HepG2 (cell line): ENCODE measurements around the gene PRRC2A. TPM values are rescaled to one million over a fixed set of nuclear protein-coding genes. Genes with fewer than 3 reads are reported as not detected.

Experiments used
- ATAC-seq: fragments of 200-7000 bp; cut with Tn5 transposase; 3 replicates; pipeline ENCODE4 v1.9.1; 2020; ENCODE audit warnings: mild to moderate bottlenecking, moderate library complexity
- BruUV-seq: library from RNA; stranded (reverse); fragments of 400-500 nt; replicated peaks from 2 replicates; lab custom pipeline; 2021; lab: Mats Ljungman, UMichigan
- CTCF ChIA-PET: fragments of 300-600 bp; formaldehyde crosslinking; extraction: SDS; loops from one replicate; lab custom pipeline; 2021; ENCODE audit warnings: low total read pairs, inconsistent platforms, low intra/inter-chr PET ratio; lab: Yijun Ruan, JAX
- POLR2A ChIA-PET: fragments of 350-600 bp; sonication (Branson Sonifier 250); formaldehyde crosslinking; loops from one replicate; lab custom pipeline; 2020; ENCODE audit warnings: antibody characterized with exemption, inconsistent platforms; lab: Yijun Ruan, JAX
- DNase-seq: peaks from one replicate; pipeline ENCODE4 v3.0.0-alpha.2; 2015; ENCODE audit warnings: low spot score
- FAIRE-seq: peaks from 3 replicates; lab custom pipeline; 2011; peaks lifted over from hg19 to GRCh38; lab: Jason Lieb, UNC
- H2AFZ ChIP-seq: one replicate; pipeline ENCODE4 v1.6.1; 2011; ENCODE audit warnings: low read length, inconsistent platforms
- H3K27ac ChIP-seq: fragments of 300-600 bp; 3 replicates; pipeline ENCODE4 v1.8.0; 2011; ENCODE audit warnings: mixed run types, mild to moderate bottlenecking, mixed read lengths, low read length, inconsistent platforms; ENCODE audit not compliant: insufficient read depth; ENCODE audit errors: extremely low read length
- H3K27me3 ChIP-seq, 2 experiments: fragments of 200-600 bp in 1 of 2; 2 replicates in 1 of 2; 3 replicates in 1 of 2; pipeline versions ENCODE4 v1.6.0 to v1.8.0; 2011; ENCODE audit warnings: low read length in 2 of 2, mild to moderate bottlenecking in 2 of 2, moderate library complexity in 2 of 2, inconsistent platforms in 1 of 2; ENCODE audit not compliant: insufficient read depth in 2 of 2, control insufficient read depth in 1 of 2
- H3K36me3 ChIP-seq, 2 experiments: fragments of 200-600 bp in 1 of 2; replicated peaks in 1 of 2; 2 replicates in 1 of 2; 3 replicates in 1 of 2; pipeline versions ENCODE4 v1.5.1 to v1.8.0; 2011; ENCODE audit warnings: low read length in 2 of 2, inconsistent platforms in 1 of 2; ENCODE audit not compliant: insufficient read depth in 2 of 2, control insufficient read depth in 1 of 2
- H3K4me1 ChIP-seq: 2 replicates; pipeline ENCODE4 v1.5.1; 2012; ENCODE audit warnings: low read length, inconsistent platforms; ENCODE audit not compliant: insufficient read depth
- H3K4me2 ChIP-seq: 2 replicates; pipeline ENCODE4 v1.6.0; 2011; ENCODE audit warnings: low read depth, low read length, inconsistent platforms
- H3K4me3 ChIP-seq, 3 experiments: fragments of 200-600 bp in 1 of 3; sonication (generic), shearing (Covaris generic) in 1 of 3; replicated peaks in 1 of 3; 2 replicates each; pipeline ENCODE4 v1.5.1; 2011 to 2016; ENCODE audit warnings: low read length in 3 of 3, inconsistent platforms in 2 of 3, low read depth in 2 of 3, mild to moderate bottlenecking in 2 of 3, control low read depth in 1 of 3, mixed read lengths in 1 of 3; ENCODE audit not compliant: insufficient read depth in 1 of 3
- H3K79me2 ChIP-seq: one replicate; pipeline ENCODE4 v1.6.1; 2011; ENCODE audit warnings: low read length, inconsistent platforms; ENCODE audit not compliant: insufficient read depth
- H3K9ac ChIP-seq: 2 replicates; pipeline ENCODE4 v1.6.0; 2011; ENCODE audit warnings: mild to moderate bottlenecking, low read depth, low read length, inconsistent platforms; ENCODE audit not compliant: insufficient read depth
- H3K9me3 ChIP-seq: 2 replicates; pipeline ENCODE4 v1.5.1; 2012; ENCODE audit warnings: mild to moderate bottlenecking, low read length
- H4K20me1 ChIP-seq: 2 replicates; pipeline ENCODE4 v1.6.0; 2011; ENCODE audit warnings: inconsistent platforms, mild to moderate bottlenecking, low read length, moderate library complexity; ENCODE audit not compliant: insufficient read depth
- FOXK2 ChIP-seq: fragments of 450-650 bp; IDR thresholded peaks from 2 replicates; pipeline ENCODE4 v1.6.1; 2016
- GTF2F1 ChIP-seq: fragments of 150-350 bp; IDR thresholded peaks from 2 replicates; pipeline ENCODE4 v1.6.1; 2014; ENCODE audit warnings: low read length
- KDM5A ChIP-seq: fragments of 200-600 bp; sonication (generic); IDR thresholded peaks from 2 replicates; pipeline ENCODE4 v1.7.0; 2018; ENCODE audit warnings: antibody characterized with exemption, mild to moderate bottlenecking, low read length, borderline replicate concordance
- KLF12 ChIP-seq: sonication (generic); formaldehyde crosslinking; IDR thresholded peaks from 2 replicates; pipeline ENCODE4 v1.4.0; 2020; ENCODE audit warnings: missing genetic modification reagents, borderline replicate concordance
- NFRKB ChIP-seq: fragments of 450-650 bp; IDR thresholded peaks from 2 replicates; pipeline ENCODE4 v1.6.1; 2017
- NFYC ChIP-seq: IDR thresholded peaks from 2 replicates; pipeline ENCODE4 v1.6.1; 2016; ENCODE audit warnings: missing genetic modification reagents, missing compliant biosample characterization
- SRSF1 ChIP-seq: fragments of 200-400 bp; formaldehyde crosslinking; optimal IDR thresholded peaks from 2 replicates; pipeline ENCODE3; 2017; ENCODE audit warnings: mild to moderate bottlenecking, low read depth, low read length, moderate library complexity
- ZNF263 ChIP-seq: sonication (generic); formaldehyde crosslinking; IDR thresholded peaks from 2 replicates; pipeline ENCODE4 v1.4.0; 2020; ENCODE audit warnings: missing genetic modification reagents
- ZNF670 ChIP-seq: sonication (generic); formaldehyde crosslinking; IDR thresholded peaks from 2 replicates; pipeline ENCODE4 v1.8.0; 2022; ENCODE audit warnings: mild to moderate bottlenecking, missing genetic modification reagents, borderline replicate concordance
- ZSCAN22 ChIP-seq: sonication (generic); formaldehyde crosslinking; IDR thresholded peaks from 2 replicates; pipeline ENCODE4 v1.4.0; 2020; ENCODE audit warnings: mild to moderate bottlenecking, missing genetic modification reagents
- WGBS: methylation state at CpG from one replicate; pipeline ENCODE4 v1.1.6; 2017; ENCODE audit warnings: low lambda C conversion rate; 5-methylcytosine and 5-hydroxymethylcytosine counted together
- in situ Hi-C: cut with HindIII; loops from 2 replicates; pipeline ENCODE4 v1.10.0; 2017; ENCODE audit warnings: low pct_unique_long_range_greater_than_20kb; ENCODE audit not compliant: extremely low pct_ligation_motif_present
- intact Hi-C: fragments of 100-400 bp; cut with micrococcal nuclease; formaldehyde crosslinking; loops from one replicate; pipeline ENCODE4 v1.10.0; 2022; ENCODE audit not compliant: unreplicated experiment
- polyA plus RNA-seq, 8 experiments: library from polyadenylated mRNA; depleted of rRNA in 3 of 8; stranded (reverse) in 7 of 8; unstranded in 1 of 8; fragments of >200 nt; fragmentation: Illumina TruSeq in 4 of 8; extraction: Trizol in 4 of 8; gene quantifications; 2 replicates each; pipeline versions ENCODE4 v1.2.1 to v1.2.3, GENCODE V29; 2011 to 2016; ENCODE audit warnings: low read depth in 4 of 8, missing spikeins in 1 of 8, mixed read lengths in 1 of 8; ENCODE audit not compliant: insufficient read depth in 1 of 8
- total RNA-seq, 5 experiments: library from RNA; depleted of rRNA; stranded (reverse); fragments of >200 nt; fragmentation: Illumina TruSeq; extraction: Trizol; gene quantifications; 2 replicates each; pipeline ENCODE4 v1.2.3, GENCODE V29; 2016; ENCODE audit warnings: low read depth in 1 of 5
- TF ChIP-seq, protein P1 (sequence below): IDR thresholded peaks from 2 replicates; pipeline ENCODE4 v1.6.1; 2018; ENCODE audit warnings: missing genetic modification reagents
- TF ChIP-seq, protein P2 (sequence below): sonication (generic); formaldehyde crosslinking; IDR thresholded peaks from 2 replicates; pipeline ENCODE4 v1.4.0; 2020; ENCODE audit warnings: mild to moderate bottlenecking, missing genetic modification reagents, borderline replicate concordance
- TF ChIP-seq, protein P3 (sequence below): sonication (generic); formaldehyde crosslinking; IDR thresholded peaks from 2 replicates; pipeline ENCODE4 v1.5.0; 2020; ENCODE audit warnings: mild to moderate bottlenecking, missing genetic modification reagents

Gene PRRC2A
- total and polyA plus RNA-seq, 2 of the 13 experiments (the other 11 are each of a cell fraction or from before 2014, with no cell fraction given) = 38.9 to 47.4 TPM

DNA sequence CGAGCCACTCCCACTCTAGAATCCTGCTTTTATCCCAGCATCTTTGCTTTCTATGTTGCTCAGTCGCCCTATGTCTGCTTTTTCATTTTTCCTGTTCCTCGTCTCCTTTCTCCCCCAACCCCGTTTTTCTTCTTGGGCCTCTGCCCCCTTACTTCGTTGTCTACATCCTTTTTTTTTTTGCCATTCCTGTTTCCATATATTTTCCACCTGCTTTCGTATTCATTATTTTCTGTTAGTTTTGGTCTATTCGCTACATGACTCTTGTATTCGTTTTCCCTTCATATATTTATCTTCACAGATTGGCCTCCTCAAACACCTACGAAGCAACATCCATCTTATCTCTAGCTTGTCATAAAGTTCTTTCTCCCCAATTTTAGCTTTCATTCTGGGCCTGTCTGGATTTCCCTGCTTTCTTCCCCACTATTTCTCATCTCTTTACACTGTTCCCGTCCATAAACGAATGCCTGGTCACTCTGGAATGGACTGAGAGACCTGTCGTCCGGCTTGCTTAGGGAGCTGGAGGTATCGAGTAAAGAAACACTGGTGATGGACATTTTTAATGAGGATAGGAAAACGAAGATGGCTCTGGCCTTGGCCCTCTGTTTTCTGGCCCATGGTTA, 915 bp downstream of the PRRC2A start (continued):
- TF ChIP-seq, protein P1, sequence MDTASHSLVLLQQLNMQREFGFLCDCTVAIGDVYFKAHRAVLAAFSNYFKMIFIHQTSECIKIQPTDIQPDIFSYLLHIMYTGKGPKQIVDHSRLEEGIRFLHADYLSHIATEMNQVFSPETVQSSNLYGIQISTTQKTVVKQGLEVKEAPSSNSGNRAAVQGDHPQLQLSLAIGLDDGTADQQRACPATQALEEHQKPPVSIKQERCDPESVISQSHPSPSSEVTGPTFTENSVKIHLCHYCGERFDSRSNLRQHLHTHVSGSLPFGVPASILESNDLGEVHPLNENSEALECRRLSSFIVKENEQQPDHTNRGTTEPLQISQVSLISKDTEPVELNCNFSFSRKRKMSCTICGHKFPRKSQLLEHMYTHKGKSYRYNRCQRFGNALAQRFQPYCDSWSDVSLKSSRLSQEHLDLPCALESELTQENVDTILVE (CRISPR knock-in tag) = no peak
- TF ChIP-seq KLF12 (CRISPR knock-in tag) = 0 out of 2 replicates have a peak, but pooled peaks have one; percentile 59
- TF ChIP-seq SRSF1 = no peak
- TF ChIP-seq GTF2F1 = no peak
- no peak for TF ChIP-seq NFYC
- no peak for TF ChIP-seq ZNF670
- TF ChIP-seq FOXK2 = 0 out of 2 replicates have a peak, but pooled peaks have one; percentile 15
- no peak for TF ChIP-seq ZNF263 (CRISPR knock-in tag)

DNA sequence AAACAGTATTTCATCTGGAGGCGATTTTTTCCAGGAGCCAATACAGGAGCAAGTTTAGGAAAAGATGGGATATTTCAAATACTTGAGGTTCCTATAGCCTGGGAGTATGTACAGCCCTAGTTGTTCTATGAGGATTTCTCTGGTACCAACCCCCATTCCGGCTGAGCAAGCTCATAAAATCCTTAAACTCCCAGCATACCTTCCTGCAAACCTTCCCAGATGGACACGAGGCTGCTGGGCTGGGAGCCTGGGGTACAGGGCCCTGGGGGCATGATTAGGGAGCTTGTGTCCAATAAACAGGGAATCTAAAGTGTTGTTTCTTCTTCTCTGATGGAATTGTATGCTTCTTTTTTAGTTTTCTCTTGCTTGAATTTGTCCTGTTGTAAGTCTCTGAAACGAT, 1.5 kb downstream of the PRRC2A start:
- Histone ChIP-seq H3K79me2 (peaks cover 37% of the 10 kb centered on the region), H2AFZ (no peak overlapping the region), H3K9ac (peak overlapping the region; percentile 97)
- POLR2A ChIA-PET = interaction anchor here (0.5 to 4.8 kb wide), 9 partner anchors 11 to 208 kb away, joined by 3 to 78 read pairs (median 5); partner anchors contain the start of genes APOM, BAG6, C6orf47 and CSNK2B
- intact Hi-C loops = loop anchor here (5.0 kb wide), 1 partner anchor 45 kb away; the partner anchor contains the start of genes CSNK2B and LY6G5B
- no peak for FAIRE-seq
- 29% methylated on average over 4 of the region's 4 CpGs for WGBS
- no TSS peak for BruUV-seq
- TF ChIP-seq, protein P2, sequence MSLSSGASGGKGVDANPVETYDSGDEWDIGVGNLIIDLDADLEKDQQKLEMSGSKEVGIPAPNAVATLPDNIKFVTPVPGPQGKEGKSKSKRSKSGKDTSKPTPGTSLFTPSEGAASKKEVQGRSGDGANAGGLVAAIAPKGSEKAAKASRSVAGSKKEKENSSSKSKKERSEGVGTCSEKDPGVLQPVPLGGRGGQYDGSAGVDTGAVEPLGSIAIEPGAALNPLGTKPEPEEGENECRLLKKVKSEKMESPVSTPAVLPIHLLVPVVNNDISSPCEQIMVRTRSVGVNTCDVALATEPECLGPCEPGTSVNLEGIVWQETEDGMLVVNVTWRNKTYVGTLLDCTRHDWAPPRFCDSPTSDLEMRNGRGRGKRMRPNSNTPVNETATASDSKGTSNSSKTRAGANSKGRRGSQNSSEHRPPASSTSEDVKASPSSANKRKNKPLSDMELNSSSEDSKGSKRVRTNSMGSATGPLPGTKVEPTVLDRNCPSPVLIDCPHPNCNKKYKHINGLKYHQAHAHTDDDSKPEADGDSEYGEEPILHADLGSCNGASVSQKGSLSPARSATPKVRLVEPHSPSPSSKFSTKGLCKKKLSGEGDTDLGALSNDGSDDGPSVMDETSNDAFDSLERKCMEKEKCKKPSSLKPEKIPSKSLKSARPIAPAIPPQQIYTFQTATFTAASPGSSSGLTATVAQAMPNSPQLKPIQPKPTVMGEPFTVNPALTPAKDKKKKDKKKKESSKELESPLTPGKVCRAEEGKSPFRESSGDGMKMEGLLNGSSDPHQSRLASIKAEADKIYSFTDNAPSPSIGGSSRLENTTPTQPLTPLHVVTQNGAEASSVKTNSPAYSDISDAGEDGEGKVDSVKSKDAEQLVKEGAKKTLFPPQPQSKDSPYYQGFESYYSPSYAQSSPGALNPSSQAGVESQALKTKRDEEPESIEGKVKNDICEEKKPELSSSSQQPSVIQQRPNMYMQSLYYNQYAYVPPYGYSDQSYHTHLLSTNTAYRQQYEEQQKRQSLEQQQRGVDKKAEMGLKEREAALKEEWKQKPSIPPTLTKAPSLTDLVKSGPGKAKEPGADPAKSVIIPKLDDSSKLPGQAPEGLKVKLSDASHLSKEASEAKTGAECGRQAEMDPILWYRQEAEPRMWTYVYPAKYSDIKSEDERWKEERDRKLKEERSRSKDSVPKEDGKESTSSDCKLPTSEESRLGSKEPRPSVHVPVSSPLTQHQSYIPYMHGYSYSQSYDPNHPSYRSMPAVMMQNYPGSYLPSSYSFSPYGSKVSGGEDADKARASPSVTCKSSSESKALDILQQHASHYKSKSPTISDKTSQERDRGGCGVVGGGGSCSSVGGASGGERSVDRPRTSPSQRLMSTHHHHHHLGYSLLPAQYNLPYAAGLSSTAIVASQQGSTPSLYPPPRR = 0 out of 2 replicates have a peak, but pooled peaks have one; percentile 21
- TF ChIP-seq NFRKB = no peak
- TF ChIP-seq, protein P3, sequence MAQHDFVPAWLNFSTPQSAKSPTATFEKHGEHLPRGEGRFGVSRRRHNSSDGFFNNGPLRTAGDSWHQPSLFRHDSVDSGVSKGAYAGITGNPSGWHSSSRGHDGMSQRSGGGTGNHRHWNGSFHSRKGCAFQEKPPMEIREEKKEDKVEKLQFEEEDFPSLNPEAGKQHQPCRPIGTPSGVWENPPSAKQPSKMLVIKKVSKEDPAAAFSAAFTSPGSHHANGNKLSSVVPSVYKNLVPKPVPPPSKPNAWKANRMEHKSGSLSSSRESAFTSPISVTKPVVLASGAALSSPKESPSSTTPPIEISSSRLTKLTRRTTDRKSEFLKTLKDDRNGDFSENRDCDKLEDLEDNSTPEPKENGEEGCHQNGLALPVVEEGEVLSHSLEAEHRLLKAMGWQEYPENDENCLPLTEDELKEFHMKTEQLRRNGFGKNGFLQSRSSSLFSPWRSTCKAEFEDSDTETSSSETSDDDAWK = no peak
- no peak for TF ChIP-seq ZSCAN22 (CRISPR knock-in tag)
- TF ChIP-seq KDM5A = 0 out of 2 replicates have a peak, but pooled peaks have one; percentile 2
- TF ChIP-seq, all 625 proteins: peak for 2
- in situ Hi-C loops = no loop called here
- Histone ChIP-seq H3K27ac (peak overlapping the region; percentile 98), H3K4me2 (peak overlapping the region; percentile 98), H3K27me3 (no peaks in the 10 kb centered on the region; a peak in 1 of 5 replicates), H3K9me3 (no peaks in the 10 kb centered on the region), H3K4me1 (peaks cover 21% of the 10 kb centered on the region), H3K36me3 (peaks cover 34 to 45% of the 10 kb centered on the region in 2 experiments), H4K20me1 (peaks cover 11% of the 10 kb centered on the region; the same call in 1 of the 2 replicates), H3K4me3 (peak overlapping the region; percentile 83 to 100 (median 99))
- ATAC-seq = no peak
- DNase-seq = no peak
- CTCF ChIA-PET = no interaction called here
